Measurements from ENCODE around the gene PPT1.

Gene PPT1

DNA sequence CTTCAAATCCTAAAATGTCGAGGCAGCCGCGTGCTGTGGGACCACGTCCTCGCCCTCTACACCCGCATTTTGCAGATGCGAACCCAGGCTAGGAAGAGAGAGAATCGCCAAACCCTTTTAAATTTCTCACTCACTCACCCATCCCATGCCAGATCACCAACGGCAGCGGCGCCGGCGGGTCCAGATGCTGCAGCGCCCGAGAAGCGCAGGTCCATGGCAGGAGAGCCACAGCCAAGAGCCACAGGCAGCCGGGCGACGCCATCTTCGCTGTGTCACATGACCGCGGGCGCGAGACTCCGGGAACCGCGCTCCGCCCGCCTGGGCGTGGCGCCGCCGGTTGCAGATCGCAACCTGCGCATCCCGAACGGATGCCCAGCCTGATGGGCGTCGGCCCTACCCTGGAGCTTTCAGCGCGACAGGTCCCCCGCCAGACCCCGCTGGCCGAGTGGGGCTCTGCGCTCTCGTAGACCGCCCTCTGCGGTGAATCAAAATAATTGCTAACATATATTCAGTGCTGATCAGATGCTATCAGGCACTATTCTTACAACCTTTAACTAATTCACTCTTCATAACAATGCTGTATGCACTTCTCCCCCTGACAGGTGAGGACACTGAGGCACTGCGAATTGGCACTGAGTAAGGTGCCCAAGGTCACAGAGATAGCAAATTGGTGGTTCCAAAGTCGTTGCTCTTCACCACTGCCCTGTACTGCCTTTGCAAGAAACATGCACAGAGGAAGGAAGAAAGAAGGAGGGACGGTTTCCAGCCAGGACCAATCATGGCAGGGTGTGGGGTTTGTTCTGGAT is at the start of gene PPT1:
Gene PPT1 (minus strand): TSS at position 276 of the 806 bp plus-strand sequence. CDS start 14 bp downstream, at position 262.
- peak; percentile 75 for DNase-seq
- in situ Hi-C loops (cut with HindIII; ENCODE audit: low pct_ligation_motif_present, low pct_unique_long_range_greater_than_20kb, low sequenced_read_pairs): no loop called here

DNA sequence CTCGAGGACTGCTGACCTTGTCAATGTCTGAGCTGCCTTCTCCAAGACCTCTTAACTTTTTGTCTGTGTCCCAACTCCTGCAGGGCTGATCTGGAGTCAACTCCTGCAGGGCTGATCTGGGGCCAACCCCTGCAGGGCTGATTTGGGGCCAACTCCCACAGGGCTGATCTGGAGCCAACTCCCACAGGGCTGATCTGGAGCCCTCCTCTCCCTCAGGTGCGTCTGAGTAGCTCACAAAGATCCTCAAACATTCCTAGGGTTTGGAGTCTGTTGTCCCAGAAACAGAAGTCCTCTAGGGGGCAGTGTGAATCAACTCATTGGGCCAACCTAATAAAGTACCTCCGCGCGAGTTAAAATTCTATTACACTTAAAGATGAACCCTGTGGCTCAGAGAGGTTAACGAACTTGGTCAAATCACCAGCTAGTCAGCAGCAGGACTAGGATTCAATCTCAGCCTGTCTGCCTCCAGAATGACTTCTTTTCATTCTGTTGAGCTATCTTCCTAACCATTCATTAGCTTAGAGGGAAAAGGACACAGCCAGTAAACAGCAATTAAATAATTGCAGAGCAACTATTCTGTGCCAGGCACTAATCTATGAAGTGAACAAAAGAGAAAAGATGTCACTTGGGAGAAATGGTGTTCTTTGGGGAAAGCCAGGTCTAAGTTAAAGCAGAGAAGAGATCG is 47.0 kb upstream of the PPT1 start:
- in situ Hi-C loops (cut with HindIII; ENCODE audit: low pct_ligation_motif_present, low pct_unique_long_range_greater_than_20kb, low sequenced_read_pairs): no loop called here
- peak; percentile 62 for DNase-seq

DNA sequence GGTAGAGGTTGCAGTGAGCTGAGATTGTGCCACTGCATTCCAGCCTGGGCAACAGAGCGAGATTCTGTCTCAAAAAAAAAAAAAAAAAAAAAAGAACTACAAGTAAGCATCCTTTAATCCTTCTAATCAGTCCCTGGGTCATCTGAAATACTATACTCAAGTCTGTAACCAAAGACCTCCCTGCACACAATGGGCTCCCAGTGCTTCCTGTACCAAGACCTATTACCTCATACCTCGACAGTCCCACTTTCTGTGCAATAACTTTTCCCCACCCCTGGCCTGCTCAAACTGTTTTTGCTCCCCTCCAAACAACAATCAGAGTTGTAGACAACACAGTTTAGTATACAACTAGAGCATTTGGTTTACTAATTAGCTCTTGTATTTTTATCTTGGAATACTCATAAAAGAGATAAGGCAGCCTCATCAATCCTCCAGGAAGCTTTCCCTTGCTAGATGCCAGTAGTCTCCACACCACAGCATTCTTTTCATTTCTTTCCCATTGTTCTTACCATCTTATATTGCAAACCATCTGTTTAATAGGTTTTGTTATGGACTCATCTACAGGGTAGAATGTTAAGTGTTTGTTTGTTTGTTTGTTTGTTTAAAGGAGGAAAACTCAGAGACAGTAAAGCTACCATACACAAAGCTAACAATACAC is 45.0 kb upstream of the PPT1 start:
- in situ Hi-C loops (cut with HindIII; ENCODE audit: low pct_ligation_motif_present, low pct_unique_long_range_greater_than_20kb, low sequenced_read_pairs): no loop called here

DNA sequence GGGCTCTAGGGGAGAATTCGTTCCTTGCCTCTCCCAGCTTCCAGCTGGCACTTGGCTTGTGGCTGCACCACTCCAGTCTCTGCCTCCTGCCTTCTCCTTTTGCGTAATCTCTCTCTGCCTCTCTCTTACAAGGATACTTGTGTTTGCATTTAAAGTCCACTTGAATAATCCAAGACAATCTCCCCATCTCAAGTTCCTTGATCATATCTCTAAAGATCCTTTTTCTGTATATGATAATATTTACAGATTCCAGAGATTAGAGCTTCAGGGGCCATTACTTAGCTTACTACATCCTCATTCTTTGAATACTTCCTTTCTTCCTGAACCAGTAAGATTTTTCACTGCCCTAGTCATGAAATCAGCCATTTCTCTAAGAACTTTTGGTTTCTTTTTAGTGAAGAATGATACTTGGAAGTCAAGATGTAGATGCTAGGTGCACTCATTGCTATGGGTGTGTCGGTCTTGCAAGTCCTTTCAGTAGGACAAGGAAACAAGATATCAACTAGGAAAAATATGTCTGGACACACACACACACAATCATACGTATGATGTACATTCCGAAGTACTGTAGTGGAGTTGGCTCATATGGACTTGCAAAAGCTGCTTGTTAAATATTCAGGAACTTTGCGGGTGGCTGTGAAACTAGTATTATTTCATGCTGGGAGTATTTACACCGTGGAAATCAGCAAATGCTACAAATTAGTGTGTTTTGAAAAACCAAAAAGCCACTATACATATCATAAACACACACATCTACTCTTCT is 43.3 kb upstream of the PPT1 start:
- DNase-seq: no peak

More for the DNA sequence above, 45.0 kb upstream of the PPT1 start:
- DNase-seq: no peak

DNA sequence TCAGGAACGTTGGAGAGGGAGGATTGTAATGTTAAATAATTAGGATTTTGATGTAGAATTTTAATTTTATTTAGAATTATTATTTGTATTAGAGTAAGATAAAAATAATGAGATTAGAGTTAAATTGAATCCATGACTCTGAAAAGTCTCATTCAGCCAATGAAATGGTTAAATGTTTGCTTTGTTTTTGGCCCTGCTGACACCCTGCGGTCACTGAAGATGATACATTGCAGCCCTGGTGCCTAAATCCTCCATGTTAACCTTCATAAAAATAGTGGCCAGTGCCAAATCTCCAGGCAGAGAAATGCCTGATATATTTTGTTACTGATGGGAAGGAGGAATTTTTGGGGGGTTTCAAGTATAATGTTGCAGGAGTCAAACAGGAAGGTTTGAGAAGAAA is 36.8 kb upstream of the PPT1 start:
- in situ Hi-C loops (cut with HindIII; ENCODE audit: low pct_ligation_motif_present, low pct_unique_long_range_greater_than_20kb, low sequenced_read_pairs): no loop called here
- DNase-seq: no peak

More for the DNA sequence above, 43.3 kb upstream of the PPT1 start:
- in situ Hi-C loops (cut with HindIII; ENCODE audit: low pct_ligation_motif_present, low pct_unique_long_range_greater_than_20kb, low sequenced_read_pairs): no loop called here

DNA sequence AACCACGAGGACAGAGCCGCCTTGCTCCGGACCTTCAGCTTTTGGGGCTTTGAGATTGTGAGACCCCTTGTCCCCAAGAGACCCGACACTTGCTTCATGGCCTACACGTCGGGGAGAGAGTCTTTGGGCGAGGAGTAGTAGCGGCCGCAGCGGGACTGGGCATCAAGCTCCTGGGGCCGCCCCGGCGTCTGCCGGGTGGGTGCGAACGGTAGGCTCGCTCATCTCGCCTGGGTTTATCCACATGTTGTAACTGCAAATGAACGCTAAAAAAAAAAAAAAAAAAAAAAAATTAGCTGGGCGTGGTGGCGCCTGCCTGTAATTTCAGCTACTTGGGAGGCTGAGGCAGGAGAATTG is 36.2 kb upstream of the PPT1 start:
- DNase-seq: no peak
- in situ Hi-C loops (cut with HindIII; ENCODE audit: low pct_ligation_motif_present, low pct_unique_long_range_greater_than_20kb, low sequenced_read_pairs): no loop called here

DNA sequence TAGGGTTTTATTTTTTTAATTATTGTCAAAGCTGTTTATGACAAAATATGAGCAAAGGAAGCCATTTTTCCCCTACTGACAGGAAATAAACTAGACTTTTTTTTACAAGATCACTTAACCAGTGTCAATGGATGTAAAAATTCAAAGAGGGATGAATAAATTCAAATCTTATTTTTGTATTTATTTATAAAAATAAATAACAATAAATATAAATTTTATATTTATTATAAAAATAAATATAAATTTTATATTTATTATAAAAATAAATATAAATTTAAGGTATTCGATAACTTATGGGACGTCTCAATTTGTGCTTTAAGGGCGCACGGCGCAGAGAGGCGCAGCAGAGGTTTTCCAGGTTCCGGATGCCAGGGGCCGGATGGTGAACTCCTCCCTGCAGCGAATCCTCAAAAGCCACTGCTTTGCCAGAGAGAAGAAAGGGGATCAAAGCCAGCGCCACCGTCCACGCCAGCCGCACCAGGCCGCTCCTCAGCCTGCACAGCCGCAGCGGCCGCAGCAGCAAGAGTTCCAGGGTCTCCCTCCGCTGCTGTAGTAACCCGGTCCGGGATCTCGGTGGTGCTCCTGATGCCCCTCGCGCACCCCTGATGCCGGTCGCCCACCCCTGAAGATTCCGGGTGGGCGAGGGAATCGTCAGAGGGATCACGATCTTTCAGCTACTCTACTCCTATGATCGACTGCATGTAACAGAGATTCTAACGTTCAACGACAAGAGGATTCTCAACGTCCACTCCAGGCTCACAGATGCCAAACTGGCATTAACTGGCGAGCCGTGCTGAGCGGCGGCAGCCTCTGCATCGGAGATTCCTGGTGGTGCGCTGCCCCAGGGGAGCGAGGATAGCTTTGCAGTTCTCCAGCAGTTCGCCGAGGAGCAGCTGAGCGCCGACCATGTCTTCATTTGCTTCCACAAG is 35.6 kb upstream of the PPT1 start:
- DNase-seq: no peak
- in situ Hi-C loops (cut with HindIII; ENCODE audit: low pct_ligation_motif_present, low pct_unique_long_range_greater_than_20kb, low sequenced_read_pairs): no loop called here

DNA sequence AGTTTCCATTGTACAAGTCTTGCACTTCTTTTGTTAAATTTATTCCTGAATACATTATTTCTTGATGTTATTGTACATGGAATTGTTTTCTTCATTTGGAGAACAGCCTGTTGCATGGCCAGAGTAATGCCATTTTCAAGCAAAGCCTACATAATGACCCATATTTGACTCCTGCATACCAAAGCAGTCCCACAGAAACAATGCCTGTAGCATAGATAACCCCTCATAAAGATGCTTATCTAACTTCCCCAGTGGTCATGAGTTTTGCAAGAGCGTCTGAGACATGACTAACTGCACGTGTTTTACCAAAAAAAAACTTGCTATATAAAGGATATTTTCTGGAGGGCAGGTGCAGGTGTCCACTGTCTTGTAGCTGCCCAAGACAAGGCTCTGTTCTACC is 33.8 kb upstream of the PPT1 start:
- DNase-seq: no peak
- in situ Hi-C loops (cut with HindIII; ENCODE audit: low pct_ligation_motif_present, low pct_unique_long_range_greater_than_20kb, low sequenced_read_pairs): no loop called here

DNA sequence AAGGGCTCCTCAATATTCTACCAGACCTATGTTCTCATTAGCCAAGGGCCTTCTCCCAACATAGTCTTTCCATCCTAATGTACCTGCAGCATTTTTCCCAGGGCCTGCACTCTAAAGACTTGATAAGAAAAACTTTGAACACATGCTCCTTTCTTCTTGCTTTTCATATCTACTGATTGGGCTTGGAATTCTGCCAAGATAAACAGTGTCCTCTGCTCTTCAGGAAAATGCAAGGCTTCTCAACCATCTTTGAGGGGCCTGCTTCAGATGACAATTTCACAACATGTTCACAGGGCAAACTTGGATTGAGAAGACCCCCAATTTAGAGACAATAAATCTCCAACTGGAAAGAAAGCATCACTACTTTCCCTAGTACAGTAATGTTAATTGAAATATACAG is 25.8 kb upstream of the PPT1 start:
- in situ Hi-C loops (cut with HindIII; ENCODE audit: low pct_ligation_motif_present, low pct_unique_long_range_greater_than_20kb, low sequenced_read_pairs): no loop called here
- DNase-seq: no peak

DNA sequence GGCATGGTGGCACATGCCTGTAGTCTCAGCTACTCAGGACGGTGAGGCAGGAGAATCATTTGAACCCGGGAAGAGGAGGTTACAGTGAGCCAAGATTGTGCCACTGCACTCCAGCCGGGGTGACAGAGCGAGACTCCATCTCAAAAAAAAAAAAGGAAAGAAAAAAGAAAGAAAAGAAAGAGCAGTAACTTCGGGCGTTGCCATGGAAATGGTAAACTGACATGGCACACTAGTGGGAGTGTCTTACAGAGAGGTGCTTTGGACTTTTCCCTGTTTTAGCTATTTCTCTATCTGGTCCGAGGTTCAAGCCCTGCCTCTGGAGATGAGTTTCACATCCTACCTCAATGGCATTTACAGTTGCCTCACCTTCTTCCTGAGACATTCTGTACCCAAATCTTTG is 23.1 kb upstream of the PPT1 start:
- in situ Hi-C loops (cut with HindIII; ENCODE audit: low pct_ligation_motif_present, low pct_unique_long_range_greater_than_20kb, low sequenced_read_pairs): no loop called here
- no peak for DNase-seq

DNA sequence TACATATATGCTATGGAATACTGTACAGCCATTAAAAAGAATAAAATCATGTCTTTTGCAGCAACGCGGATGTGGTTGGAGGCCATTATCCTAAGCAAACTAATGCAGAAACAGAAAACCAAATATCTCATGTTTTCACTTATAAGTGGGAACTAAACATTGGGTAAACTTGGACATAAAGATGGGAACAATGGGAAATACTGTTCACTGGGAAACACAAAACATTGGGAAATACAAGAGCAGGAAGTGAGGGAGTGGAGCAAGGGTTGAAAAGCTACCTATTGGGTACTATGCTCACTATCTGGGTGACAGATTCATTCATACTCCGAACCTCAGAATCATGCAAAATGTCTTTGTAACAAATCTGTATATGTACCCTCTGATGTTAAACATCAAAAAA is 17.3 kb upstream of the PPT1 start:
- no peak for DNase-seq
- in situ Hi-C loops (cut with HindIII; ENCODE audit: low pct_ligation_motif_present, low pct_unique_long_range_greater_than_20kb, low sequenced_read_pairs): no loop called here

DNA sequence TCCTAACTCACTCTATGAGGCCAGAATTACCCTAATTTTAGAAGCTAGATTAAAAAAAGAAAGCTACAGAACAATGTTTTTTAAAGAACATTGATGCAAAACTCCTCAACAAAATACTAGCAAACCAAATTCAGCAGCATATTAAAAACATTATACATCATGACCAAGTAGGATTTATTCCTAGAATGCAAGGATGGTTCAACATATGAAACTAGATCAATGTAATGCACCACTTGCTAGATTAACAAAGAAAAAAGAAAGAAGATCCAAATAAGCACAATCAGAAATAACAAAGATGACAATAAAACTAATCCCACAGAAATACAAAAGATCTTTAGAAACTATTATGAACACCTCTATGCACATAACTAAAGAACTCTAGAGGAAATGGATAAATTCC is 13.3 kb upstream of the PPT1 start:
- DNase-seq: no peak
- in situ Hi-C loops (cut with HindIII; ENCODE audit: low pct_ligation_motif_present, low pct_unique_long_range_greater_than_20kb, low sequenced_read_pairs): no loop called here

DNA sequence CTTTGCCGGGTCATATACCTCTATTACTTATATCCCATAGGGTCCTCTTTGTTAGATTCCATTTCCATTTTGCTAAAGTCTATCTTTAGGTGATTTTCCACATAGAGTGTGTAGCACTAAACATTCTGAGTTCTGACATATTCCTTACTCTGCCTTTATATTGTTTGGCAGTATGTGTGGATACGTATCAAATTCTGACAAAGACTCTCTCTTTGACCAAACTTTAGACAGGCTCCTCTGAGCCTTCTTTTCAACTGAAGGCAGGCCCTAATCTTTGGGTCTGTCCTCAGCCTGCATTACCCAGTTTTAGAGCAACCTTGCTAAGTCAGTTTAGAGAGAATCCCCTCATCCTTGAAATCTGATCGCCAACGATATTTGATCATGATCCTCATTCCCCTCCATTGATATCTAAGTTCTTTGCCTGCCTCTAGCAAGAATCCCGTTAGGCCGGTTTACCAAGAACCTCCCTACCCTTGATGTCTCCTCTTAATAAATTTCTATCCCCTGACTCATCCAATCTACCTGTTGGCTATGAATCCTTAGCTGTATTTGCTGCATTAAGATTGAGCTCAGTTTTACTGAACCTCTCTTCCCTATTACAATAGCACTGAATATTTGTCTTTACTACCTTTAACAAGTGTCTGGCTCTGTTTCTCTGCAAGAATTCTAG is 10.4 kb upstream of the PPT1 start:
- in situ Hi-C loops (cut with HindIII; ENCODE audit: low pct_ligation_motif_present, low pct_unique_long_range_greater_than_20kb, low sequenced_read_pairs): no loop called here
- no peak for DNase-seq

DNA sequence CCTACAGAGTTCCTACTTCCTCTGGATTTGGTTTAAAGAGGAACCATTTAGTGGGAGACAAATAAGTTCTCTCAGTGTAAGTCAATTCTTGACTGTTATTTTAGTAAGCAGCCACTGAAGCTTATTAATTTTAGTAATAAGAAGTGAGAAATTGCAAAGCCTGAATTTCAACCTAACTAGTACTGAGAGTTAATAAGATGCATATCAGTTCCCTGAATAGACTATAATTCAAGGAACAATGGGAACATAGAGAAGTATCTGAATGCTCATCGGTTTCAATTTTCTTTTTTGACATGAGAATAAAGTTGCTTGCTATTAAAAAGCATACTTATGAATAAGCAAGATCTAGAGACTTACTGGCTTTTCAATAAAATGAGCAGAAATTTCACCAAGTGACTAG is 8.0 kb upstream of the PPT1 start:
- no peak for DNase-seq
- in situ Hi-C loops (cut with HindIII; ENCODE audit: low pct_ligation_motif_present, low pct_unique_long_range_greater_than_20kb, low sequenced_read_pairs): no loop called here

DNA sequence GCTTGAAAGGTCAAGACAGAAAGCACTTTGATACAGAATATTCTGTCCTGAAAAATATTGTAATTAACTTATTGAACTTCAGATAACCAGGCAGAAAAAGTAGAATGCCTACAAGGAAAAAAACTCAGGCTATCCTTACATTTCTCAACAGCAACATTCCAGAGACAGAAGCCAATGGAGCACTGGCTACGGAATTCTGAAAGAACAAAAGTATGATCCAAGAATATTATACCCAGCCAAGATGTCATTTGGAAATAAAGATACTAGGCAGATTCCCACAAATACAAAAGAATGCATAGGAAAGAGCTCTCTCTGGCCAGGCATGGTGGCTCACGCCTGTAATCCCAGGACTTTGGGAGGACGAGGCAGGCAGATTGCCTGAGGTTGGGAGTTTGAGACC is 5.8 kb upstream of the PPT1 start:
- DNase-seq: no peak
- in situ Hi-C loops (cut with HindIII; ENCODE audit: low pct_ligation_motif_present, low pct_unique_long_range_greater_than_20kb, low sequenced_read_pairs): no loop called here

DNA sequence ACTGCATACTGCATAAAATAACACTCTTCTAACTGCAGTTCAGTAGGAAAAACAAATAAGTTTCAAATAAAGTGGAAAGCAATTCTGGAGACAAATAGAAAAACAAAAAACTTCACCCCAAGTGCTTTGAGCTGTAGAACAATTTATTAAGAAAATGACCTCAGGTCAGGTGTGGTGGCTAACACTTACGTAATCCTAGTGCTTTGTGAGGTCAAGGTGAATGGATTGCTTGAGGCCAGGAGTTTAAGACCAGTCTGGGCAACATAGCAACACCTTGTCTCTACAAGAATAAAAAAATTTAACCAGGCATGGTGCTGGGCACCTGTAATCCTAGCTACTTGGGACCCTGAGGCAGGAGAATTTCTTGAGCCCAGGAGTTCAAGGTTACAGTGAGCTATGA is 5.0 kb upstream of the PPT1 start:
- in situ Hi-C loops (cut with HindIII; ENCODE audit: low pct_ligation_motif_present, low pct_unique_long_range_greater_than_20kb, low sequenced_read_pairs): no loop called here
- DNase-seq: no peak

DNA sequence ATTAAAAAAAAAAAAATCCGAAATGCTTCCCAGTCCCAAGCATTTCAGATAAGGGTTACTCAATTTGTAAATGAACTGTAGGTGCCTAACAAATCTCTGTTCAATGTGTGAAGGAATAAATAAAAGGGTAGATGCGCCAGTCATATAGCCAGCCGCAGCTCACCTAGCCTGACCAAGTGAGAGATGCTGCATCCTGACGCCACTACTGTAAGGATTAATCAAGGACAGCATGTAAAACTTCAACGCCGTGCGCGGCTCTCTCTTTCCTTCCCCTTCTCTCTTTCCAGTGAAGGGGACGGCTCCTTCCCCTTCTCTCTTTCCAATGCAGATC is 441 bp downstream of the PPT1 start:
- in situ Hi-C loops (cut with HindIII; ENCODE audit: low pct_ligation_motif_present, low pct_unique_long_range_greater_than_20kb, low sequenced_read_pairs): no loop called here
- no peak for DNase-seq

DNA sequence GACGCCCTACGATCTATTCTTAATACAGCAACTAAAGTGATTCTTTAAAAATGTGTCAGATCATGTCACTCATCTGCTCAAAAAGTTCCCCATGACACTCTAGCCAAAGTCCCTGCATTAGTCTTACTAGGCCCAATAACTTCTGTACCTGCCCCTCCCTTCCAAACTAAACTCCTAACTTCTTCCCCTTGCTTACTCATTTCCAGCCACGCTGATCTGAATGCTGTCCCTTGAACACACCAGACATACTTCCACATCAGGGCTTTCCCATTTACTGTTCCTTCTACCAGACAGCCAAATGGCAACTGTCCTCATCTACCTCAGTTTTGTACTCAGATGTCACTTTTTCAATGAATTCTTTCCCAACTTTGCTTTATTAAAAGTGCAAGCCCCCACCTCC is 1.2 kb downstream of the PPT1 start:
- DNase-seq: no peak
- in situ Hi-C loops (cut with HindIII; ENCODE audit: low pct_ligation_motif_present, low pct_unique_long_range_greater_than_20kb, low sequenced_read_pairs): no loop called here

Data from ACHN (cell line).